Neural cell (in vitro differentiated cells): ENCODE results near the gene MEX3D.

Experiments
- MXI1 ChIP-seq: fragments of 450-650 bp; conservative IDR thresholded peaks from 2 replicates; pipeline ENCODE4 v1.6.1; 2014; ENCODE audit warnings: antibody characterized with exemption, mild to moderate bottlenecking; ENCODE audit not compliant: poor library complexity, severe bottlenecking
- TF ChIP-seq, protein P1 (sequence below): fragments of 450-650 bp; IDR thresholded peaks from 2 replicates; pipeline ENCODE4 v1.5.1; 2014; ENCODE audit warnings: antibody characterized with exemption, mild to moderate bottlenecking, moderate library complexity; ENCODE audit not compliant: poor library complexity, severe bottlenecking

GRCh38 chr19:1587872-1588271, 19.7 kb upstream of the MEX3D start:
- no peak for TF ChIP-seq MXI1
- TF ChIP-seq, protein P1, sequence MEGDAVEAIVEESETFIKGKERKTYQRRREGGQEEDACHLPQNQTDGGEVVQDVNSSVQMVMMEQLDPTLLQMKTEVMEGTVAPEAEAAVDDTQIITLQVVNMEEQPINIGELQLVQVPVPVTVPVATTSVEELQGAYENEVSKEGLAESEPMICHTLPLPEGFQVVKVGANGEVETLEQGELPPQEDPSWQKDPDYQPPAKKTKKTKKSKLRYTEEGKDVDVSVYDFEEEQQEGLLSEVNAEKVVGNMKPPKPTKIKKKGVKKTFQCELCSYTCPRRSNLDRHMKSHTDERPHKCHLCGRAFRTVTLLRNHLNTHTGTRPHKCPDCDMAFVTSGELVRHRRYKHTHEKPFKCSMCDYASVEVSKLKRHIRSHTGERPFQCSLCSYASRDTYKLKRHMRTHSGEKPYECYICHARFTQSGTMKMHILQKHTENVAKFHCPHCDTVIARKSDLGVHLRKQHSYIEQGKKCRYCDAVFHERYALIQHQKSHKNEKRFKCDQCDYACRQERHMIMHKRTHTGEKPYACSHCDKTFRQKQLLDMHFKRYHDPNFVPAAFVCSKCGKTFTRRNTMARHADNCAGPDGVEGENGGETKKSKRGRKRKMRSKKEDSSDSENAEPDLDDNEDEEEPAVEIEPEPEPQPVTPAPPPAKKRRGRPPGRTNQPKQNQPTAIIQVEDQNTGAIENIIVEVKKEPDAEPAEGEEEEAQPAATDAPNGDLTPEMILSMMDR = no peak
